AG09309 (cell line): ENCODE measurements around the gene THBS3.
"Not testable (repeated sequence)": the region's sequence is repeated elsewhere in the genome, so short reads cannot be mapped to it uniquely, and the experiment has no call there.

ENCODE experiments used
- DNase-seq: peaks from one replicate; pipeline ENCODE4 v3.0.0-alpha.2; 2010; ENCODE audit warnings: low read depth
- H3K4me3 ChIP-seq: 2 replicates; pipeline ENCODE4 v1.5.1; 2011; ENCODE audit warnings: mild to moderate bottlenecking, low read depth, low read length, moderate library complexity; ENCODE audit not compliant: control insufficient read depth
- TF ChIP-seq, protein P1 (sequence below): IDR thresholded peaks from 2 replicates; pipeline ENCODE4 v1.5.1; 2011; ENCODE audit warnings: mild to moderate bottlenecking, low read depth, low read length, inconsistent platforms; ENCODE audit not compliant: insufficient read depth, control insufficient read depth; ENCODE audit errors: missing control alignments

Gene THBS3

DNA sequence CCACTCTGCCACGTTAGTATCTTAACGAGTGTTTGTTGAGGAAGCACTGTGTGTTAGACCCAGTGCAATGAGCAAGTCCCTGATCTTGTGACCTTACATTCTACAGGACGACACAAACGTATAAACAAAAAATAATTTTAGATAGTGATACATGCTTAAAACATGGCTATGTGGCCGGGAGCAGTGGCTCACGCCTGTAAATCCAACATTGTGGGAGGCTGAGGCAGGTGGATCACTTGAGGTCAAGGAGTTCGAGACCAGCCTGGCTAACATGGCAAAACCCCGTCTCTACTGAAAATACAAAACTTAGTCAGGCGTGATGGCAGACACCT, 20.4 kb upstream of the THBS3 start:
- no peak for DNase-seq
- TF ChIP-seq, protein P1, sequence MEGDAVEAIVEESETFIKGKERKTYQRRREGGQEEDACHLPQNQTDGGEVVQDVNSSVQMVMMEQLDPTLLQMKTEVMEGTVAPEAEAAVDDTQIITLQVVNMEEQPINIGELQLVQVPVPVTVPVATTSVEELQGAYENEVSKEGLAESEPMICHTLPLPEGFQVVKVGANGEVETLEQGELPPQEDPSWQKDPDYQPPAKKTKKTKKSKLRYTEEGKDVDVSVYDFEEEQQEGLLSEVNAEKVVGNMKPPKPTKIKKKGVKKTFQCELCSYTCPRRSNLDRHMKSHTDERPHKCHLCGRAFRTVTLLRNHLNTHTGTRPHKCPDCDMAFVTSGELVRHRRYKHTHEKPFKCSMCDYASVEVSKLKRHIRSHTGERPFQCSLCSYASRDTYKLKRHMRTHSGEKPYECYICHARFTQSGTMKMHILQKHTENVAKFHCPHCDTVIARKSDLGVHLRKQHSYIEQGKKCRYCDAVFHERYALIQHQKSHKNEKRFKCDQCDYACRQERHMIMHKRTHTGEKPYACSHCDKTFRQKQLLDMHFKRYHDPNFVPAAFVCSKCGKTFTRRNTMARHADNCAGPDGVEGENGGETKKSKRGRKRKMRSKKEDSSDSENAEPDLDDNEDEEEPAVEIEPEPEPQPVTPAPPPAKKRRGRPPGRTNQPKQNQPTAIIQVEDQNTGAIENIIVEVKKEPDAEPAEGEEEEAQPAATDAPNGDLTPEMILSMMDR: no peak
- H3K4me3 ChIP-seq: peak overlapping the region; percentile 26; the same call in 1 of the 2 replicates

DNA sequence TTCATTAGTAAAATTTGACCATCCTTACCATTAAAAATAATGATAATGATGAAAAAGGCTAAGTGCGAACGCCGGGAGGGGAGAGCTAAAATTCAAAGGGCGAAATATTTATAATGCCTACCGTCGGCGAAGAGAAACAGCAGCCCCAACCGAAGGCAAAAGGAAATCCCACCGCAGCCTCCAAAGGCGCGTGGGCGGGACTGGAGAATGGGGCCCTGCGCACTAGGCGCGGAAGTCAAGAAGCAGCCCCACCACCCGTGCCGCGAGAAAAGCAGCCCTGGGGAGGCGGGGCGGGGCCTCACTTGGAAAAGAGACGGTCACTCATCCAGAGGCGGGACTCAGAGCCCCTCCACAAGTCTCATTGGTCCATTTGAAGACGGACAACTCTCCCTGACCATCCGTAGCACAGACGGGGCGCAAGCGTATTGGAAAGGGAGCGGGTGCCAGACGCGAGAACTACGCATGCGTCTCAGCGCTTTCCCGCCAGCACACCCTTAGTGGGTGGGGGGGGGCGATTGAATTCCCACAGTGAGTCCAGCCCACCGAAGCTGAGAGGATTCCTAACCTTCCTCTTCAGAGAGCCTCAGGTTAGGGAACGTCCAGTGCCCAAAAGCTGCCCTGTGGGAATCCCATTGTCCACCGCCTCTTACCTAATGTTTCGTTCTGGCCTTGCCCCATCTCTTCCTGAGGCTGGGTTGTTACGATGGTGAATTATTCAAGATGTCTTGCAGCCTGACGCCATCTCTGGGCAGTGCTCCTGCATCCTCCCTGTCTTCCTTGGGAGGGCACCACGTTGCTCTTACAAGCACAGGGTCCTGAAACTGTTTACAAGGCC, 19.8 kb upstream of the THBS3 start:
- peak; percentile 94 for DNase-seq
- TF ChIP-seq, protein P1: no peak
- peak overlapping the region; percentile 54 for H3K4me3 ChIP-seq

GRCh38 chr1:155226910-155227260, 19.2 kb upstream of the THBS3 start:
- TF ChIP-seq, protein P1: no peak
- peak overlapping the region; percentile 54 for H3K4me3 ChIP-seq
- no peak for DNase-seq

- H3K4me3 ChIP-seq: peak overlapping the region; percentile 54
- TF ChIP-seq, protein P1: peak; percentile 66
- no peak for DNase-seq
Observed at GRCh38 chr1:155226188-155226909, 18.7 kb upstream of the THBS3 start.

- H3K4me3 ChIP-seq, DNase-seq: not testable (repeated sequence)
Observed at GRCh38 chr1:155225404-155225759, 17.7 kb upstream of the THBS3 start.

- no peak for DNase-seq
Observed at GRCh38 chr1:155223047-155223446, 15.3 kb upstream of the THBS3 start.

GRCh38 chr1:155220211-155220965, 12.7 kb upstream of the THBS3 start:
- H3K4me3 ChIP-seq, DNase-seq: not testable (repeated sequence)

More at GRCh38 chr1:155223047-155223446, 15.3 kb upstream of the THBS3 start:
- TF ChIP-seq, protein P1: no peak
- no peak overlapping the region for H3K4me3 ChIP-seq
